IMR-90 (cell line): Measurements from ENCODE around the gene PLA2G4A. TPM values are rescaled to one million over a fixed set of nuclear protein-coding genes. Genes with fewer than 3 reads are reported as not detected.

Experiments
- ATAC-seq: fragments of 200-7000 bp; cut with Tn5 transposase; 2 replicates; pipeline ENCODE4 v1.9.1; 2020; ENCODE audit warnings: low read depth, mild to moderate bottlenecking, moderate library complexity
- BruUV-seq: library from RNA; stranded (reverse); fragments of 400-500 nt; replicated peaks from 2 replicates; lab custom pipeline; 2021; lab: Mats Ljungman, UMichigan
- CTCF ChIA-PET: fragments of 300-600 bp; formaldehyde crosslinking; extraction: SDS; loops from one replicate; lab custom pipeline; 2021; ENCODE audit warnings: antibody characterized with exemption; lab: Yijun Ruan, JAX
- POLR2A ChIA-PET: fragments of 300-600 bp; sonication (Branson Sonifier 250); formaldehyde crosslinking; loops from one replicate; lab custom pipeline; 2022; ENCODE audit warnings: antibody characterized with exemption; ENCODE audit not compliant: unreplicated experiment; lab: Charles Lee
- DNase-seq: peaks from one replicate; pipeline ENCODE4 v3.0.0; 2013
- H2AFZ ChIP-seq: replicated peaks from 2 replicates; pipeline ENCODE3; 2013; ENCODE audit warnings: low read length, mild to moderate bottlenecking; ENCODE audit not compliant: poor library complexity
- H2AK5ac ChIP-seq: 2 replicates; pipeline ENCODE4 v1.6.1; 2013; ENCODE audit warnings: low read depth, low read length, inconsistent platforms
- H2AK9ac ChIP-seq: replicated peaks from 2 replicates; pipeline ENCODE3; 2013; ENCODE audit warnings: mild to moderate bottlenecking, low read depth, low read length, moderate library complexity; ENCODE audit not compliant: poor library complexity
- H2BK120ac ChIP-seq: 2 replicates; pipeline ENCODE4 v1.6.1; 2013; ENCODE audit warnings: low read depth, low read length, inconsistent platforms
- H2BK15ac ChIP-seq: 3 replicates; pipeline ENCODE4 v1.6.1; 2013; ENCODE audit warnings: low read depth, low read length, inconsistent platforms
- H2BK20ac ChIP-seq: 2 replicates; pipeline ENCODE4 v1.6.1; 2013; ENCODE audit warnings: low read depth, mild to moderate bottlenecking, inconsistent platforms, low read length, moderate library complexity
- H2BK5ac ChIP-seq: 2 replicates; pipeline ENCODE4 v1.6.1; 2013; ENCODE audit warnings: mild to moderate bottlenecking, low read depth, low read length, inconsistent platforms; ENCODE audit not compliant: poor library complexity, severe bottlenecking
- H3K14ac ChIP-seq: replicated peaks from 2 replicates; pipeline ENCODE4 v1.6.1; 2013; ENCODE audit warnings: low read depth, low read length, inconsistent platforms
- H3K18ac ChIP-seq: 2 replicates; pipeline ENCODE4 v1.6.1; 2013; ENCODE audit warnings: low read depth, low read length, control low read depth
- H3K23ac ChIP-seq: 2 replicates; pipeline ENCODE4 v1.6.1; 2013; ENCODE audit warnings: low read depth, low read length, inconsistent platforms
- H3K27ac ChIP-seq: 2 replicates; pipeline ENCODE4 v1.5.1; 2013; ENCODE audit warnings: mild to moderate bottlenecking, control low read depth, low read length; ENCODE audit not compliant: insufficient read depth
- H3K27me3 ChIP-seq: 2 replicates; pipeline ENCODE4 v1.6.1; 2013; ENCODE audit warnings: low read length; ENCODE audit not compliant: control insufficient read depth, insufficient read depth
- H3K36me3 ChIP-seq: 2 replicates; pipeline ENCODE4 v1.6.1; 2013; ENCODE audit warnings: low read length, mixed read lengths; ENCODE audit not compliant: control insufficient read depth, insufficient read depth
- H3K4ac ChIP-seq: 2 replicates; pipeline ENCODE4 v1.6.1; 2013; ENCODE audit warnings: low read depth, low read length, inconsistent platforms
- H3K4me1 ChIP-seq: 2 replicates; pipeline ENCODE4 v1.6.1; 2013; ENCODE audit warnings: low read length, mixed read lengths; ENCODE audit not compliant: control insufficient read depth, insufficient read depth
- H3K4me2 ChIP-seq: 2 replicates; pipeline ENCODE4 v1.6.1; 2013; ENCODE audit warnings: low read depth, mild to moderate bottlenecking, control low read depth, low read length, moderate library complexity
- H3K4me3 ChIP-seq: 2 replicates; pipeline ENCODE4 v1.5.1; 2013; ENCODE audit warnings: low read depth, mild to moderate bottlenecking, control low read depth, low read length, moderate library complexity; ENCODE audit not compliant: insufficient read depth
- H3K56ac ChIP-seq: 2 replicates; pipeline ENCODE4 v1.6.1; 2013; ENCODE audit warnings: low read length, inconsistent platforms; ENCODE audit not compliant: insufficient read depth; ENCODE audit errors: extremely low read depth
- H3K79me1 ChIP-seq, 2 experiments: 2 replicates each; pipeline ENCODE4 v1.6.1; 2013; ENCODE audit warnings: low read length in 2 of 2, inconsistent platforms in 1 of 2, low read depth in 1 of 2
- H3K9ac ChIP-seq: 2 replicates; pipeline ENCODE4 v1.6.1; 2013; ENCODE audit warnings: low read depth, low read length, control low read depth
- H3K9me1 ChIP-seq: 2 replicates; pipeline ENCODE4 v1.6.1; 2013; ENCODE audit warnings: low read length, inconsistent platforms; ENCODE audit not compliant: insufficient read depth
- H3K9me3 ChIP-seq: 2 replicates; pipeline ENCODE4 v1.6.1; 2013; ENCODE audit warnings: low read length; ENCODE audit not compliant: control insufficient read depth, insufficient read depth
- H4K20me1 ChIP-seq: 2 replicates; pipeline ENCODE4 v1.6.1; 2013; ENCODE audit warnings: low read length, inconsistent platforms; ENCODE audit not compliant: insufficient read depth
- H4K5ac ChIP-seq: 2 replicates; pipeline ENCODE4 v1.6.1; 2013; ENCODE audit warnings: mild to moderate bottlenecking, low read depth, low read length, control low read depth
- H4K8ac ChIP-seq, 2 experiments: 2 replicates each; pipeline ENCODE4 v1.6.1; 2013; ENCODE audit warnings: low read depth in 2 of 2, low read length in 2 of 2, control low read depth in 1 of 2, inconsistent platforms in 1 of 2
- H4K91ac ChIP-seq: 2 replicates; pipeline ENCODE4 v1.6.1; 2013; ENCODE audit warnings: low read depth, low read length, inconsistent platforms; ENCODE audit not compliant: insufficient read depth
- MAZ ChIP-seq: IDR thresholded peaks from 2 replicates; pipeline ENCODE4 v1.6.1; 2012; ENCODE audit warnings: low read depth, mild to moderate bottlenecking, low read length, improper control_type of control experiment, moderate library complexity, borderline replicate concordance
- POLR2A ChIP-seq: IDR thresholded peaks from 2 replicates; pipeline ENCODE4 v1.6.1; 2012; ENCODE audit warnings: mild to moderate bottlenecking, low read depth, low read length
- WGBS, 2 experiments: methylation state at CpG; one replicate each; pipeline versions ENCODE4 v1.1.5 to v1.1.7; 2013; ENCODE audit warnings: missing lambda C conversion rate in 2 of 2; ENCODE audit not compliant: insufficient read length in 1 of 2; ENCODE audit errors: extremely low coverage in 2 of 2; 5-methylcytosine and 5-hydroxymethylcytosine counted together
- dilution Hi-C: fragments of 300-500 bp; cut with HindIII; formaldehyde crosslinking; loops from one replicate; pipeline ENCODE4 v1.14.3; 2018; ENCODE audit warnings: low sequenced_read_pairs; ENCODE audit not compliant: unreplicated experiment
- in situ Hi-C: fragments of 300-500 bp; cut with MboI; formaldehyde crosslinking; loops from 3 replicates; pipeline ENCODE4 v1.14.3; 2019; ENCODE audit warnings: low sequenced_read_pairs, inconsistent platforms, mixed read lengths
- intact Hi-C: fragments of 100-400 bp; cut with micrococcal nuclease; formaldehyde crosslinking; loops from 2 replicates; pipeline ENCODE4 v1.10.0; 2022
- polyA plus RNA-seq, 3 experiments: library from polyadenylated mRNA; depleted of rRNA; stranded (reverse); fragments of >200 nt; gene quantifications; 2 replicates each; pipeline ENCODE4 v1.2.3, GENCODE V29; 2012; ENCODE audit warnings: low replicate concordance in 1 of 3
- total RNA-seq: library from RNA; depleted of rRNA; stranded (reverse); fragments of >200 nt; gene quantifications from 2 replicates; pipeline ENCODE4 v1.2.3, GENCODE V29; 2012

The PLA2G4A gene
- total and polyA plus RNA-seq, 2 of the 4 experiments (the other 2 are of a cell fraction) = 1.6 to 3.8 TPM

DNA sequence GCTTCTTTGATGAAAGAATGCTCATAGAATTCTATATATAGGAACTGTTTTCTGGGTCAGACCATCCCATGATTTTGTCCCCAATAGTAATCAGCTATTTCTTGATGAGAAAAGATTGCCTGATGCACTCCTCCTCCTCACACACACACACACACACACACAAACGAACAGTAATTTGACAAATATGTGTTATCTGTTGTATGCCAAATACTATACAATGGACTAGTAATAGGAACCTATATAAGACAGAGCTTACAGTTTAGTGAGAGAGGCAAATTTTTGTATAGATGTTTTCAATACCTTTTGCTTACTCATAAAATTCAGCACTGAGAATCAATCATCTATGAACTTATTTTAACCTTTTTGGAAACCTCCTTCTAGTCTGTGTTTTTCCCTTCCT is 76.8 kb downstream of the PLA2G4A start:
- H3K9me3 ChIP-seq = no peaks in the 10 kb centered on the region
- H2AFZ ChIP-seq = no peak overlapping the region
- no peak overlapping the region for H2AK5ac ChIP-seq
- no peaks in the 10 kb centered on the region for H3K79me1 ChIP-seq
- no peak overlapping the region for H4K5ac ChIP-seq
- no peak overlapping the region for H4K8ac ChIP-seq
- dilution Hi-C loops = no loop called here
- H4K91ac ChIP-seq = no peak overlapping the region
- no peak for TF ChIP-seq POLR2A
- TF ChIP-seq MAZ = no peak
- H3K56ac ChIP-seq = no peak overlapping the region
- H4K20me1 ChIP-seq = no peaks in the 10 kb centered on the region
- no peak overlapping the region for H2BK15ac ChIP-seq
- no peak overlapping the region for H3K14ac ChIP-seq
- H2BK120ac ChIP-seq = no peak overlapping the region
- H3K9me1 ChIP-seq = no peaks in the 10 kb centered on the region
- intact Hi-C loops = no loop called here
- POLR2A ChIA-PET = no interaction called here
- no peaks in the 10 kb centered on the region for H3K27me3 ChIP-seq
- in situ Hi-C loops = no loop called here
- peak; percentile 25 for DNase-seq
- BruUV-seq = no TSS peak
- H3K36me3 ChIP-seq = no peaks in the 10 kb centered on the region
- no peak overlapping the region for H2BK20ac ChIP-seq
- no peak overlapping the region for H3K18ac ChIP-seq
- H3K9ac ChIP-seq = no peak overlapping the region
- H3K4me1 ChIP-seq = no peaks in the 10 kb centered on the region
- H2AK9ac ChIP-seq = no peak overlapping the region
- no peak overlapping the region for H3K4me3 ChIP-seq
- H3K23ac ChIP-seq = no peak overlapping the region
- H3K4me2 ChIP-seq = no peak overlapping the region
- no peak overlapping the region for H2BK5ac ChIP-seq
- CTCF ChIA-PET = no interaction called here
- WGBS, 2 experiments = no CpG with 5 or more reads among the region's 1 CpG
- no peak for ATAC-seq
- H3K4ac ChIP-seq = no peak overlapping the region
- H3K27ac ChIP-seq = no peak overlapping the region
